ENCODE measurements around the gene STXBP6. TPM values are rescaled to one million over a fixed set of nuclear protein-coding genes. Genes with fewer than 3 reads are reported as not detected.

STXBP6 gene
- total RNA-seq, 1 experiment from 2014 or later = not detected

- in situ Hi-C loops (cut with HindIII; ENCODE audit: low pct_unique_long_range_greater_than_20kb, low sequenced_read_pairs) = no loop called here
- ATAC-seq (no peak), DNase-seq (ENCODE audit: low read depth, low spot score) (no peak)
- Histone ChIP-seq H3K4me3 (ENCODE audit: low read depth in 2 of 2, low read length in 2 of 2) (no peak overlapping the region), H3K9me3 (ENCODE audit: control insufficient read depth, insufficient read depth, low read depth, low read length) (no peaks in the 10 kb centered on the region), H3K4me1 (ENCODE audit: control insufficient read depth, insufficient read depth, low read length) (no peaks in the 10 kb centered on the region), H3K36me3 (ENCODE audit: control insufficient read depth, insufficient read depth, low read length) (no peaks in the 10 kb centered on the region), H3K27ac (ENCODE audit: low read length) (no peak overlapping the region), H3K27me3 (ENCODE audit: control insufficient read depth, insufficient read depth, low read length) (no peaks in the 10 kb centered on the region)
- intact Hi-C loops (cut with micrococcal nuclease; ENCODE audit: unreplicated experiment) = no loop called here
- POLR2A ChIA-PET = no interaction called here
- CTCF ChIA-PET = no interaction called here
- TF ChIP-seq REST (IDR thresholded peaks at IDR 0.05; ENCODE audit: insufficient read depth in 1 of 2, low read depth in 2 of 2, low read length in 1 of 2) = no peak
- BruUV-seq (replicated peaks) = no TSS peak
Observed at GRCh38 chr14:24857277-24857676, 192.7 kb downstream of the STXBP6 start.

GRCh38 chr14:24853446-24853845 lies 196.5 kb downstream of the STXBP6 start:
- H3K27me3 ChIP-seq (ENCODE audit: control insufficient read depth, insufficient read depth, low read length) = no peaks in the 10 kb centered on the region
- no peak for TF ChIP-seq REST (IDR thresholded peaks at IDR 0.05; ENCODE audit: insufficient read depth in 1 of 2, low read depth in 2 of 2, low read length in 1 of 2)
- TF ChIP-seq SIN3A (IDR thresholded peaks at IDR 0.05; ENCODE audit: borderline replicate concordance, insufficient read depth, low read depth, low read length) = no peak
- no peak for TF ChIP-seq POLR2AphosphoS5 (IDR thresholded peaks at IDR 0.05; ENCODE audit: low read depth, low read length)
- TF ChIP-seq CTCF (IDR thresholded peaks at IDR 0.05) = no peak
- TF ChIP-seq TCF7L2 (IDR thresholded peaks at IDR 0.05; ENCODE audit: low read depth, low read length) = no peak
- H3K4me1 ChIP-seq (ENCODE audit: control insufficient read depth, insufficient read depth, low read length) = no peaks in the 10 kb centered on the region
- no peaks in the 10 kb centered on the region for H3K36me3 ChIP-seq (ENCODE audit: control insufficient read depth, insufficient read depth, low read length)
- intact Hi-C loops (cut with micrococcal nuclease; ENCODE audit: unreplicated experiment) (no loop called here), in situ Hi-C loops (cut with HindIII; ENCODE audit: low pct_unique_long_range_greater_than_20kb, low sequenced_read_pairs) (no loop called here)
- POLR2A ChIA-PET = no interaction called here
- ATAC-seq (no peak), DNase-seq (ENCODE audit: low read depth, low spot score) (no peak)
- no peaks in the 10 kb centered on the region for H3K9me3 ChIP-seq (ENCODE audit: control insufficient read depth, insufficient read depth, low read depth, low read length)
- no peak overlapping the region for H3K27ac ChIP-seq (ENCODE audit: low read length)
- H3K4me3 ChIP-seq (ENCODE audit: low read depth in 2 of 2, low read length in 2 of 2) = no peak overlapping the region
- BruUV-seq (replicated peaks) = no TSS peak
- CTCF ChIA-PET = no interaction called here
